ENCODE measurements around the gene SSR3.
"Not testable (repeated sequence)": the region's sequence is repeated elsewhere in the genome, so short reads cannot be mapped to it uniquely, and the experiment has no call there.

The SSR3 gene

DNA sequence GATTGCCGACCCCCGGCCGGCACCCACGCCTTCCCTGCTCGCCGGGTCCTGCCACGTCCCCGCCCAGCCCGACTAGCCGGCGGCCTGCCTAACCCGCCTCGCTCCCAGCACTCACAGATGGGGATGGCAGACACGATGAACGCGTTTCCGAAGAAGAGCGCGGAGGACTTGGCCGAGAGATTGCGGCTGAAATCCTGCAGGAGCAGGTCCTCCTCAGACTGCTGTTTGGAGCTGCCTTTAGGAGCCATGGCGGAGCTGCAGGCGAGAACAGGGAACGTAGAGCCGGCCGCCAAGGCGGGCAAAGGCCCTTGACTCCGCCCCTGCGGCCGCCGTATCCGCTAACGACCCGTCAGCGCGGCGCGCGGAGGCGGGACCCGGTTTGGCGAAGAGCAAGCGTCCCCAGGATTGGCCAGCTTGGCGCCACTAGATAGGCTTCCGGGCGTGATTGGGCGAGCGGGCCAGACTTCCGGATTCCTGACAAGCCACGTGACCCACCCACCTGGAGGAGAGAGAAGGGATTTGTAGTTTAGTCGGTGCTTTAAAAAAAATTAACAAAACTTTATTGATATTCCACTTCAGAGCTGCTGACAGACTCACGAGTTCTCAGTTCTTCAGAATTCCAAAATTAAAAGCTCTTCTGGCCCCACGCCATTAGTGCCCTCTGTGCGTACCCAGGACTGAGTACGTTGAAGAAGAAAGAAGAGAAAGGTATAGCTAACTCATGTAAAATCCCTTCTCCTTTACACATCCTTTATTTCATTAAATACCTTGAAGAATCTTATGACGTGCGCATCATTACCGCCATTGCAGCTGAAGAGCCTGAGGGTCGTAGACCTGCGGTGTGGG lies at the start of gene SSR3:
Gene SSR3 (minus strand): TSS at position 276 of the 846 bp plus-strand sequence. CDS start 28 bp downstream, at position 248.
- DNase-seq (ENCODE audit: low spot score) = peak; percentile 97

DNA sequence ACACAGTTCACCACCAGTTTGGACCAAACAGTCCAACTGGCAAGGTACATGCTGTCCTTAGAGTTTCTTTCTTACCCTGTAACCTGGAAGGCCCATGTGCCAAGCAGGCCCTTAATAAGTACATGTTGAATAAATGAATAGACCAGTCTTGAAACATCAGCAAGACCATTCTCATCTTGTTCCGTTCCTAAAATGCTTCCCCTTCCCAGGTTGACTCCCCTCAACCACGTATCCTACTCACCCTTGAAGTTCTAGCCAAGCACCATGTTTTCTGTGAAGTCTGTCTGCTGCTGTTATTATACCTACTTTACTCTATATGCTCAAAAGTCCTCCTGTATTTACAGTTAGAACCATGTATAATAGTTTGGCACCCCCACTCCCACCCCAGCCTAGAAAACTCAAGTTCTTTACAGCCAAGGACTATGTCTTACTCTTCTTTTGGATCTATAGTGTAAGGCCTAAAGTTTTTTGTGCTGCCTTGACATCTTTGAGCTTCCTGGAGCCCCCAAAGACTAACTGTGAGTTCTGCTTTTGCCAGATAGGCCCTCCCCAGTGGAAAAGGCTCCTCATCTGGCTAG lies 49.2 kb upstream of the SSR3 start:
- no peak for DNase-seq (ENCODE audit: low spot score)

GRCh38 chr3:156603379-156604017 lies 48.6 kb upstream of the SSR3 start:
- no peak for DNase-seq (ENCODE audit: low spot score)

GRCh38 chr3:156602424-156602823 lies 47.5 kb upstream of the SSR3 start:
- no peak for DNase-seq (ENCODE audit: low spot score)

DNA sequence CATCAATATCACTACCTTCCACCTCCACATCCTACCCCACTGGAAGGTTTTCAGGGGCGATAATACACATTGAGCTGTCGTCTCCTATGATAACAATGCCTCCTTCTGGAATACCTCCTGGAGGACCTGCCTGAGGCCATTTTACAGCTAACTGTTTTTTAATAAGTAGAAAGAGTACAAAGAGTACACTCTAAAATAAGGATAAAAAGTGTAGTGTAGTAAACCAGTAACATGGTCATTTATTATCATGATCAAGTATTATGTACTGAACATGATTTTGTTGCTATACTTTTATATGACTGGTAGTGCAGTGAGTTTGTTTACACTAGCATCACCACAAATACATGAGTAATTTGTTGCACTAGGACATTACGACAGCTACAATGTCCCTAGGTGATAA lies 46.6 kb upstream of the SSR3 start:
- no peak for DNase-seq (ENCODE audit: low spot score)

- DNase-seq (ENCODE audit: low spot score) = no peak
Measured at GRCh38 chr3:156600834-156601233, 45.9 kb upstream of the SSR3 start.

DNA sequence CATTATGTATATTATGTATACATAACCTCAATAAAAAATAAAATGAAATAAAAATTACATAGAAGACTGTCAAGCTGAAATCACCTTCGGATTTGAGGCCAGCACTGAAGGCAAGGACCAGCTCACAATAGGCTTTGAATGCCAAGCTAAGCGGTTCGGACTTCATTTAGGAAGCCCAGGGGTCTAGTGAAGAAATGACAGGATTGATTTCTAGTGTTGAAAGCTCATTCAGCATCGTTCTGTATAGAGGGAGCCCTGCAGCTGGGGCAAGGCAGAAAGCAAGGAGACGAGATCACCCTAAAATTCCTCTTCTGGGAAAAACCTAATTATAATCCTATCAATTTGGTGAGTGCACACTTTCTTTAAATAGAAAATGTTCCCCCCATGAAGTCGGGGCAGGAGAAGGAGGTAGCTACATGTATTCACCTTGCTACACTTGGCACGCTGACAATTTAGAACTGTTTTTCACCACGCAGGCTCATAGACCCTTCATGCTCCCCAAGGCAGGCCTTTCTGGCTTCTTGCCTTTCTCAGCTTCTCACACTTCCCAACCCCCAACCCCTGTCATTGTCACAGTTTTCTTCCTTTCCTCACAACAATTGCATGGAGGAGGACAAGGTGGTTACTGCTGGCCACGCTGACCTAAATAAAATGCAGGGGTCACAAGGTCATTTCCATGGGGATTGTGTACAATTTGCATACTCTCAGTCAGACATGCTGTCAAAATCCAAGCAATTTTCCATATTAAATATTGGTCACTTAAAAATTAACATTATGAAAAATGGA lies 44.4 kb upstream of the SSR3 start:
- no peak for DNase-seq (ENCODE audit: low spot score)

GRCh38 chr3:156598413-156598812 lies 43.5 kb upstream of the SSR3 start:
- no peak for DNase-seq (ENCODE audit: low spot score)

GRCh38 chr3:156594219-156594683 lies 39.3 kb upstream of the SSR3 start:
- peak; percentile 18 for DNase-seq (ENCODE audit: low spot score)

- DNase-seq (ENCODE audit: low spot score) = no peak
Measured at GRCh38 chr3:156593814-156594213, 38.9 kb upstream of the SSR3 start.

DNA sequence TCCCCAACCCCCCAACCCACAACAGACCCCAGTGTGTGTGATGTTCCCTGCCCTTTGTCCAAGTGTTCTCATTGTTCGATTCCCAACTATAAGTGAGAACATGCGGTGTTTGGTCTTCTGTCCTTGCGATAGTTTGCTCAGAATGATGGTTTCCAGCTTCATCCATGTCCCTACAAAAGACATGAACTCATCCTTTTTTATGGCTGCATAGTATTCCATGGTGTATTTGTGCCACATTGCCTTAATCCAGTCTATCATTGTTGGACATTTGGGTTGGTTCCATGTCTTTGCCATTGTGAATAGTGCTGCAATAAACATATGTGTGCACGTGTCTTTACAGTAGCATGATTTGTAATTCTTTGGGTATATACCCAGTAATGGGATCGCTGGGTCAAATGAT lies 34.9 kb upstream of the SSR3 start:
- not testable (repeated sequence) for DNase-seq (ENCODE audit: low spot score)

- no peak for DNase-seq (ENCODE audit: low spot score)
Measured at GRCh38 chr3:156587760-156588069, 32.8 kb upstream of the SSR3 start.

DNA sequence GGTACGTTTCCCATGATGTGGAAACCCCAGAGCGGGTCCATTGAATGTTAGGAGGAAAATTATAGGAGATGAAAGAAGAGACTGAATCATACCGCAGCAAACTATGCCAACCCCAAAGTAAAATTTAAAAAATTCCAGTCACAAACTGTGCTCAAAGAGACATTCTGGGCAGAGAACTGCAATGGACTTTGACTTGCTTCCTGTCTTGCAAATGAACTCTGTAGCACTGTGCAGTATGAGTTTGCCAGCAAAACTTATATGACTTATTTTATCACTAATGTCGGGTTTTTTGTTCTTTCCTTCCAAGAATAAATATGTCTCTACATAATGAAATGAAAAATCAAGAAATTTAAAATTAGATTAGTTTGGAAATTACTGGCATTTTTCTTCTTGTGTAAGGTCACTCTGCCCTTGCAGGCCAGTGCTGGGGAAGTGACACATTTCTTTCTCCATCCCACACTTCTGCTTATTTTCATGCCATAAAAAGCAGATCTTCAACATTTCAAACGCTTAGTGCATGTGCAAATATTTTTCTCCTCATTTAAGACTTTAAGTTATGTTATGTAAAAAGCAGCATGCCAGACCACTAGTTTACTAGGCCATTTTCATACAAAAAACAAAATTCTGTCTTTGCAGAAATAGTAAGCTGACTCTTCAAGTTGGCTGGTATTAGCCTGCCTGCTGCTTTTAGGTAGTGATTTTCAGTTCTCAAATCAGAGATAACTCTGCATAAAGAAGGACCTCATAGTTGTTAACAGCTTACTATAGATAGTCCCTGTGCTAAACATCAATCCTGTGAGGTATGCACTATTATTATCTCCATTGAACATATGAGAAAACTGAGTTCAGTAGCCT lies 32.2 kb upstream of the SSR3 start:
- DNase-seq (ENCODE audit: low spot score) = no peak

DNA sequence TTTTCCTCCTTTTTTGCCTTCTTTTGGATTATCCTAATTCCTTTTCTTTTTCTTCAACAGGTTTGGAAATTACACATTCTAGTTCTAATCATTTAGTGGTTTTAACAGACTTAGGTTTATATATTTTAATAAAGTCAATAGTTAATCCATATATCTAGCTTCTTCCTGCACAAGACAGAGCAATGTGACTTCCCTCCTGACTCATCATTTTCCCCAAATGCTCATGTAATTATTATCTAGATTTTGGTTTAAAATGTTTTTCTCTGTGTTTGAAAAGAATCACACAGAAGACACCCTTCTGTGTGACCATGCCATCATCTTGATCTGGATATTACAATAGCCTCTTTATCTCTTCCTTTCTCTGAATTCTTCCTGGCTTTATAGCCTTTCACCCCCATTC lies 28.6 kb upstream of the SSR3 start:
- DNase-seq (ENCODE audit: low spot score) = no peak

DNA sequence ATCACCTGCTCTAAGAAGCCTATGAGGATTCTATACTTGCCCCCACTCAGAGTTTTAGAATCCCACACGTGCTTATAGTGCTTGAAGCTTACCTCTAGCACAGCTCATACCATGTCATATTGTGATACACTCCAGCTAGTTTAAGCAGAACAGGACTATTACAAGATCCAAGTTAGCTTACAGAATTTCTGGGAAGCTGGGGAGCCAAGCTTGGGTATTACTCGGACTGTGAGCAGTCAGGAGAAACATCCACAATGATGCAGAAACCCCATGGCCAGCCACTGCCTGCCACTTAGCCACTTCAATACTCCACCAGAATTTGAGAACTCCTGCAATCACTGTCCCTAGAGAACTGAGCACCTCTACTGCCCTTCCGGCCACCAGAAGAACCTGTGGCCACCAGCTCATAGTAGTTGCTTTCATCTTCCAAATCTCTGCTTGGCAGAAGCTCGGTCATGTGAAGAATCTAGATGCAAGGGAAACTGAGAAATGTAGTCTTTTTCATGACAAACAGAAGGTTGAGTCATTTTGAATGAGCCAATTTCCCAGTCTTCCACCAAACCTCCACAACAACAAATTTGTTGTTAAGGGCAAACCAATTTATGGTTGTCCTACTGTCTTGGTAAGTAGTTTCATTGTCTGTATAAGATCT lies 27.7 kb upstream of the SSR3 start:
- DNase-seq (ENCODE audit: low spot score) = no peak

DNA sequence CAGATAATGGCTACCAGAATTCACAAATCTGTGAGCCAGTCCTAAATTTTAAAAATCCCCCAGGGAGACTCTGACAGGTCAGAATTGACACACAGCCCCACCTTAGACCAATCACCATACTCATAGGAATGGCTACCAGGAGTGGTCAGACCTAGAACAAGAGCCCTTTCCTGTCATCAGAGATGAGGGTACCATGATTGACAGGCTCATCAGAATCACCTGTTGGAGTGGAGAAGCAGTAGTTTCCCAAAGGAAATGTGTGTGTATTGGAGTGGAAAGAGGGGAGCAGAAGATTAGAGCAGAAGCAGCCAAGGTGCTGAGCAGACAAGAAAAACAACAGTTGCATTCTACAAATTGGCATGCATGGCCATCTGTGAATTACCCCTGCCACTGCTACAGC lies 27.0 kb upstream of the SSR3 start:
- no peak for DNase-seq (ENCODE audit: low spot score)

DNA sequence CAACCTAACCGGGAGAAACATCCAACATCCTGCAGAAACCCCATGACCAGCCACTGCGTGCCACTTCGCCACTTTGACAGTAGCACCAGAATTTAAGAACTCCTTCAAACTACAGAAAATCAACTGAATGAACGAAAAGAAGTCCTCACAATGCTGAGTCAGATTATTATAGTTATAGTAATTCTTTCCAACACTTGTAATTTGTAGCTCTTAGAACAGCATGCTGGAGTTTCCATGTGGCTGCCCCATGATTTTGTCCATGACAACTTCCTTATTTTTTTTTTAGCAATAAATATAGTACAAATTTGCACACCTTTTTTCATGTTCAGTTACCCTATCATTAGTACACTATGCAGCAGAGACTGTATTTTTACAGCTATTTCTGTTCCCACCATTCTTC lies 26.1 kb upstream of the SSR3 start:
- DNase-seq (ENCODE audit: low spot score) = no peak

DNA sequence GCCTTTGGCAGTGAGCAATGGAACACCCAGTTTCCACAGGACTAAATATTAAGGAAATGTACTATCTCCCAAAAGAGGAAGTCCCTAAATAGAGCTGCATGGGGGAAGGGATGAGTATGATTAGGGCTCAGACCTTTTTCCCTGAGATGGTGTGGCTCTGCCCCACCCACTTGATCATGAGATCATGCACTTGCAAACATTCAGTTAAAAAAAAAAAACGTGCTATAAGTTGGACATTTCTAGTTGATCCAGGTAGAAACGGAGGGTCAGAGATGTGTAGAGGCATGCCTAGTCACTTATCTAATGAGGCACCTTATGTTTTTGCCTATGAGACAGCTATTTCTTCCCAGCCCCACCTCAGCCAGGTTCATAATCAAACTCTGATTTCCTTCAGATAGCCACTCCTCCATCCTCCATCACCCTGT lies 24.5 kb upstream of the SSR3 start:
- no peak for DNase-seq (ENCODE audit: low spot score)

DNA sequence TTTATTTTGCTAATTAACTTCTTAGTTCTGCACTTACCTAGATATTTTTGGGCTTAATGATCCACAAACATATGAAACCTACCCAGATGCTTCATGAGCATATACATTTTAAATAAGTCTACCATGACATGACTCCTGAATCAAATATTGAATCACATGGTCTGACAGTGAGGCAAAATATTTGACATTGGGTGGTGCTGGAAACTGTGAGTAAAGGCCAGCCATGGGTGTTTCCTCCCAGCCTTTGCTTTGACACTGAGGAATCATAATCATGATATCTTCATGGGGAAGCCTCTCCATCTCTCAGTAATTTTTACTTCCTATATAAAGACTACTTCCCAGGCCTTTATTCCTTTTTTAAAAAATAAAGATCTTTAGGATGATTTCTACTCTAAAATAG lies 22.8 kb upstream of the SSR3 start:
- peak; percentile 28 for DNase-seq (ENCODE audit: low spot score)

DNA sequence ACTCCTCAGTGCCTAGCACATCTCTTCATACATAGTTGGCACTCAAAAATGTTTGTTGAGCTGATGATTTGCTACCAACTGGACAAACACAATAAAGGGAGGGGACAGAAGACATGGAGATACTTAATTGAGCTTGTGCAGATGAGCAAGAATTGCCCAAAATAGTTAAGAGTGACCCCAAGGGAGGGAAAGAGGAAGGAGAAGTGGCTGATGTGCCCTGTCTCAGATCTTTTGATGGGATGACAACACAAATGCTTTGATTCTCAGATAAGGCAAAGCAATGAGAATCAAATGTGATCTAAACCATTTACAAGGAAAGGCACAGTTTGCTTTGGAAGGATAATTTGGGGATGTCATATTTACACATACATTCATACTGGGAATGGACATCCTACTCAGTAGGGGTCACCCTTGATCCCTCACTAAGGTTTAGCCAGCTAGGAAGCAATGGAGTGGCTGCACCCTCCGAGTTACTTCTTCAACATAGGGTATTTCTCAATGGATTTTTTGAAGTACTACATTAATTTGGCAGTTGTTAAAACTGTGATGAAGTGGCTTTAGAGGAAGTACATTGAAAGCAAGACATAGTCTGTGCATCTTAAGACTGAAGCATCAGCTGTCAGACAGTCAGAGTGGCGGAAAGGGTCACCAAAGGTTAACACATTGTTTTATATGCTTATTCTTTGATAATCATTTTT lies 21.9 kb upstream of the SSR3 start:
- DNase-seq (ENCODE audit: low spot score) = no peak
